ENCODE measurements around the gene ARHGEF11. TPM values are rescaled to one million over a fixed set of nuclear protein-coding genes. Genes with fewer than 3 reads are reported as not detected.

ARHGEF11 gene
- total RNA-seq, 1 donor = 32.2 TPM

DNA sequence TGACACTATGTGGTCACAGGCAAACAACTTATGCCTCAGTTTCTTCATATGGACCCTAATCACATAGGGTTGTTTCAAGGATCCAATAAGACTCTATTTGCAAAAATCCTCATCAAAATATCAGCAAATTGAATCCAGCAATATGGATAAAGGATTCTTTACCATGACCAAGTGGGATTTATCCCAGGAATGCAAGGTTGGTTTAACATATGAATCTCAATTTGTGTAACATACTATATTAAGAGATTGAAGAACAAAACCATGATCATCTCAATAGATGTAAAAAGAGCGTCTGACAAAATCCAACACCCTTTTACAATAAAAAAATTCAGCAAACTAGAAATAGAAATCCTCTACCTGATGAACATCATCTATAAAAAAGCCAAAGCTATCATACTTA, 23.9 kb downstream of the ARHGEF11 start:
- TF ChIP-seq CTCF (IDR thresholded peaks at IDR 0.05; ENCODE audit: insufficient read depth, low read length) = no peak
- DNase-seq (ENCODE audit: low read depth) = no peak
- H3K4me3 ChIP-seq (ENCODE audit: low read depth, low read length) = no peak overlapping the region

DNA sequence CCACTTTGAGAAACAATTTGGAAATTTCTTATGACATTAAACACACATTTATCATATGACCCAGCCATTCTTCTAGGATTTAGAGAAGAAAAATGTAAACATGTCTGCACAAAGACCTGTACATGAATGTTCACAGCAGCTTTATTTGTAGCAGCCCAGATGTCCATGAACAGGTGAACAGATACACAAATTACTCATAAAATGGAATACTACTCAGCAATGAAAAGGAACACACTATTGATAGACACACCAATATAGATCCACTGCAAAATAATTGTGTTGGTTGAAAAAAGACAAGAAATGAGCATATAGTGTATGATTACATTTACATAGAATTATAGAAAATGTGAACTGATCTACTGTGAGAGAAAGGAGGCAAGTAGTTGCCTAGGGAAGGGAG, 26.1 kb downstream of the ARHGEF11 start:
- TF ChIP-seq CTCF (IDR thresholded peaks at IDR 0.05; ENCODE audit: insufficient read depth, low read length) = no peak
- no peak overlapping the region for H3K4me3 ChIP-seq (ENCODE audit: low read depth, low read length)
- DNase-seq (ENCODE audit: low read depth) = no peak

- DNase-seq (ENCODE audit: low read depth) = no peak
- TF ChIP-seq CTCF (IDR thresholded peaks at IDR 0.05; ENCODE audit: insufficient read depth, low read length) = no peak
- no peak overlapping the region for H3K4me3 ChIP-seq (ENCODE audit: low read depth, low read length)
These were observed 33.7 kb downstream of the ARHGEF11 start for GRCh38 chr1:157011845-157012244.

GRCh38 chr1:157008502-157008901, 37.0 kb downstream of the ARHGEF11 start:
- DNase-seq (ENCODE audit: low read depth) = no peak
- H3K4me3 ChIP-seq (ENCODE audit: low read depth, low read length) = no peak overlapping the region
- TF ChIP-seq CTCF (IDR thresholded peaks at IDR 0.05; ENCODE audit: insufficient read depth, low read length) = no peak

GRCh38 chr1:157007306-157007705, 38.2 kb downstream of the ARHGEF11 start:
- TF ChIP-seq CTCF (IDR thresholded peaks at IDR 0.05; ENCODE audit: insufficient read depth, low read length) = no peak
- no peak for DNase-seq (ENCODE audit: low read depth)
- H3K4me3 ChIP-seq (ENCODE audit: low read depth, low read length) = no peak overlapping the region

DNA sequence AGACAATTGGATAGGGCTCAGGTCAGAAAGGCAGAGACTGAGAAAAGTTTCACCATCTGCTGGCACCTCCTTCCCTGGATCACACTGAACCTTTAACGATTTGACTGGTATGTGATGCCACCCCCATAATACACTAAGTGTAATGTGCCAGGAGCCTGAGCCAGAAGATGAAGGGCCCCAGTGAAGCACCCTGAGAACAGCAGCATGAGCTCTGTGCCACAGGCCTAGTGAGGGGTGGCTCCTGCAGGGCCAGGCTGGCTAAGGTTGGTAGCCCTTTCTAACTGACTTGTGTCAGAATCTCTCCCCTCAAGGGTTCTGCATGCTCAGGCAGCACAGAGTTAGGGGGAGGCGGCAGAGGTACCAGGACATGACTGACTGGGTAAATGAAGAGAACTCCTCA, 38.9 kb downstream of the ARHGEF11 start:
- DNase-seq (ENCODE audit: low read depth) = no peak
- no peak for TF ChIP-seq CTCF (IDR thresholded peaks at IDR 0.05; ENCODE audit: insufficient read depth, low read length)
- H3K4me3 ChIP-seq (ENCODE audit: low read depth, low read length) = no peak overlapping the region

DNA sequence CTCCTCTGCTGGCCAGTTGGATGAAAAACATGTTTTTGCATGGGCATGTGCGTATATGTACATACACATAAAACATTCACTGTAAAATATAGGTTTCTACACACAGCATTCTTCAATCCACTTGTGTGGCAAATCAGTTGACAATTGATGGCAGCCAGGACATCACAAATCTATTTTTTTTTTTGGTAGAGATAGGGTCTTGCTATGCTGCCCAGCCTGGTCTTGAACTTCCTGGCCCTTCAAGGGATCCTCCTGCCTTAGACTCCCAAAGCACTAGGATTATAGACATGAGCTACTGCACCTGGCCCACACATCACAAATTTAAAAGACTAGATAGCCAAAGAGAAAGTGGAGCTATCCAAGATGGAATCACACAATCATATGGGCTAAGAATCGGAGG, 39.6 kb downstream of the ARHGEF11 start:
- no peak for TF ChIP-seq CTCF (IDR thresholded peaks at IDR 0.05; ENCODE audit: insufficient read depth, low read length)
- DNase-seq (ENCODE audit: low read depth) = no peak

More for the DNA sequence above, 39.6 kb downstream of the ARHGEF11 start:
- H3K4me3 ChIP-seq (ENCODE audit: low read depth, low read length) = no peak overlapping the region
